K562 (cell line): ENCODE measurements around the gene NUP210. TPM values are rescaled to one million over a fixed set of nuclear protein-coding genes. Genes with fewer than 3 reads are reported as not detected.
A peak's percentile ranks its signal among the peaks of the same experiment; 100 is the strongest.

ENCODE experiments used
- CBFA2T2 ChIP-seq: fragments of 450-650 bp; conservative IDR thresholded peaks from 2 replicates; pipeline ENCODE4 v1.6.1; 2017; ENCODE audit warnings: mild to moderate bottlenecking
- IFI16 ChIP-seq: fragments of 250-450 bp; sonication (Bioruptor Pico); IDR thresholded peaks from 2 replicates; pipeline ENCODE4 v2.1.2; 2022; ENCODE audit warnings: mild to moderate bottlenecking, inconsistent platforms
- ILF3 ChIP-seq: fragments of 450-650 bp; IDR thresholded peaks from 2 replicates; pipeline ENCODE4 v1.6.1; 2018; ENCODE audit warnings: antibody characterized with exemption, mild to moderate bottlenecking, moderate library complexity, borderline replicate concordance
- KDM2B ChIP-seq: fragments of 250-450 bp; sonication (Bioruptor Pico); IDR thresholded peaks from 2 replicates; pipeline ENCODE4 v1.8.0; 2021; ENCODE audit warnings: mild to moderate bottlenecking, moderate library complexity
- KLF6 ChIP-seq: fragments of 250-450 bp; sonication (Bioruptor Pico); IDR thresholded peaks from 2 replicates; pipeline ENCODE4 v1.4.0; 2020; ENCODE audit warnings: mild to moderate bottlenecking, moderate library complexity, borderline replicate concordance
- MAFF ChIP-seq: IDR thresholded peaks from 2 replicates; pipeline ENCODE4 v1.6.1; 2012; ENCODE audit warnings: low read length, improper control_type of control experiment
- MAZ ChIP-seq, 2 experiments: fragments of 450-650 bp in 1 of 2; sonication (generic) in 1 of 2; formaldehyde crosslinking; IDR thresholded peaks in 1 of 2; conservative IDR thresholded peaks in 1 of 2; 2 replicates each; pipeline versions ENCODE4 v1.4.0 to v1.5.0; 2020; ENCODE audit warnings: mild to moderate bottlenecking in 1 of 2, missing genetic modification reagents in 1 of 2
- MXI1 ChIP-seq: IDR thresholded peaks from 2 replicates; pipeline ENCODE4 v1.6.1; 2011; ENCODE audit warnings: low read depth, mild to moderate bottlenecking, improper control_type of control experiment, low read length
- NCOR1 ChIP-seq: fragments of 450-650 bp; IDR thresholded peaks from 2 replicates; pipeline ENCODE4 v1.6.1; 2016; ENCODE audit warnings: mild to moderate bottlenecking, moderate library complexity
- NFIX ChIP-seq: fragments of 250-450 bp; sonication (Bioruptor Pico); IDR thresholded peaks from 2 replicates; pipeline ENCODE4 v1.4.0; 2020; ENCODE audit warnings: low read depth, mild to moderate bottlenecking, moderate library complexity
- SIN3A ChIP-seq, 2 experiments: fragments of 150-350 bp in 1 of 2; IDR thresholded peaks; 2 replicates each; pipeline ENCODE4 v1.6.1; 2011 to 2016; ENCODE audit warnings: borderline replicate concordance in 2 of 2, low read depth in 2 of 2, low read length in 2 of 2, mild to moderate bottlenecking in 2 of 2, moderate library complexity in 2 of 2; ENCODE audit not compliant: control insufficient read depth in 1 of 2
- TCF3 ChIP-seq: sonication (generic); formaldehyde crosslinking; IDR thresholded peaks from 2 replicates; pipeline ENCODE4 v1.4.0; 2020; ENCODE audit warnings: mild to moderate bottlenecking, missing genetic modification reagents
- THRB ChIP-seq: fragments of 450-650 bp; formaldehyde crosslinking; conservative IDR thresholded peaks from 2 replicates; pipeline ENCODE4 v1.4.0; 2022; ENCODE audit warnings: mild to moderate bottlenecking, missing genetic modification characterization
- ZC3H4 ChIP-seq: sonication (generic); formaldehyde crosslinking; IDR thresholded peaks from 2 replicates; pipeline ENCODE4 v1.9.0; 2021; ENCODE audit warnings: missing genetic modification reagents, borderline replicate concordance
- ZHX1 ChIP-seq: fragments of 150-350 bp; conservative IDR thresholded peaks from 2 replicates; pipeline ENCODE4 v1.6.1; 2014; ENCODE audit warnings: low read length
- ZNF197 ChIP-seq: fragments of 200-800 bp; sonication (Bioruptor generic); IDR thresholded peaks from 2 replicates; pipeline ENCODE4 v1.6.1; 2016; ENCODE audit warnings: low read depth, missing genetic modification characterization, missing compliant biosample characterization
- ZNF586 ChIP-seq: fragments of 450-650 bp; formaldehyde crosslinking; conservative IDR thresholded peaks from 2 replicates; pipeline ENCODE4 v1.4.0; 2020; ENCODE audit warnings: mild to moderate bottlenecking, moderate library complexity
- polyA plus RNA-seq, 8 experiments: library from polyadenylated mRNA; depleted of rRNA in 4 of 8; stranded (reverse) in 5 of 8; unstranded in 3 of 8; fragments of >200 nt; fragmentation: Nextera tagmentation in 2 of 8; fragmentation: Illumina TruSeq in 1 of 8; extraction: Ambion mirVana in 2 of 8; extraction: Trizol in 1 of 8; gene quantifications; 2 replicates each; pipeline versions ENCODE4 v1.2.1 to v1.2.3, GENCODE V29; 2011 to 2014; ENCODE audit warnings: inconsistent platforms in 1 of 8, missing spikeins in 1 of 8
- total RNA-seq, 7 experiments: library from RNA; depleted of rRNA in 6 of 7; stranded (reverse); fragments of >200 nt in 6 of 7; fragmentation: Illumina TruSeq in 2 of 7; extraction: Trizol in 2 of 7; gene quantifications; 2 replicates each; pipeline versions ENCODE4 v1.2.1 to v1.2.3, GENCODE V29; 2011 to 2021; ENCODE audit warnings: low replicate concordance in 1 of 7
- TF ChIP-seq, protein P1 (sequence below): fragments of 200-800 bp; sonication (Bioruptor generic); IDR thresholded peaks from 2 replicates; pipeline ENCODE4 v1.6.1; 2016; ENCODE audit warnings: missing genetic modification characterization, missing compliant biosample characterization

Gene NUP210
- total and polyA plus RNA-seq, 9 of the 15 experiments (the other 6 are each of a cell fraction or from before 2014, with no cell fraction given): 1.2 to 138 (median 44.0) TPM

- TF ChIP-seq KLF6 (CRISPR knock-in tag) (no peak), TCF3 (CRISPR knock-in tag) (peak; percentile 22; the same call in 1 of the 2 replicates), NFIX (CRISPR knock-in tag) (no peak), KDM2B (no peak), CBFA2T2 (no peak), MAZ (CRISPR knock-in tag; conservative IDR thresholded peaks at IDR 0.05 in 1 of 2, IDR thresholded peaks at IDR 0.05 in 1 of 2) (peak in 1 of 2 experiments; percentile 49; a peak in 2 of 4 replicates), ZHX1 (no peak), MXI1 (no peak), NCOR1 (peak; percentile 66), IFI16 (no peak), SIN3A (IDR thresholded peaks at IDR 0.05; ENCODE audit: borderline replicate concordance in 2 of 2, control insufficient read depth in 1 of 2, low read depth in 2 of 2, low read length in 2 of 2) (no peak; a peak in 1 of 4 replicates), ZNF197 (no peak), ZNF586 (CRISPR knock-in tag) (no peak), ZC3H4 (CRISPR knock-in tag) (no peak), MAFF (0 out of 2 replicates have a peak, but pooled peaks have one; percentile 28), THRB (no peak), ILF3 (no peak)
- TF ChIP-seq, protein P1, sequence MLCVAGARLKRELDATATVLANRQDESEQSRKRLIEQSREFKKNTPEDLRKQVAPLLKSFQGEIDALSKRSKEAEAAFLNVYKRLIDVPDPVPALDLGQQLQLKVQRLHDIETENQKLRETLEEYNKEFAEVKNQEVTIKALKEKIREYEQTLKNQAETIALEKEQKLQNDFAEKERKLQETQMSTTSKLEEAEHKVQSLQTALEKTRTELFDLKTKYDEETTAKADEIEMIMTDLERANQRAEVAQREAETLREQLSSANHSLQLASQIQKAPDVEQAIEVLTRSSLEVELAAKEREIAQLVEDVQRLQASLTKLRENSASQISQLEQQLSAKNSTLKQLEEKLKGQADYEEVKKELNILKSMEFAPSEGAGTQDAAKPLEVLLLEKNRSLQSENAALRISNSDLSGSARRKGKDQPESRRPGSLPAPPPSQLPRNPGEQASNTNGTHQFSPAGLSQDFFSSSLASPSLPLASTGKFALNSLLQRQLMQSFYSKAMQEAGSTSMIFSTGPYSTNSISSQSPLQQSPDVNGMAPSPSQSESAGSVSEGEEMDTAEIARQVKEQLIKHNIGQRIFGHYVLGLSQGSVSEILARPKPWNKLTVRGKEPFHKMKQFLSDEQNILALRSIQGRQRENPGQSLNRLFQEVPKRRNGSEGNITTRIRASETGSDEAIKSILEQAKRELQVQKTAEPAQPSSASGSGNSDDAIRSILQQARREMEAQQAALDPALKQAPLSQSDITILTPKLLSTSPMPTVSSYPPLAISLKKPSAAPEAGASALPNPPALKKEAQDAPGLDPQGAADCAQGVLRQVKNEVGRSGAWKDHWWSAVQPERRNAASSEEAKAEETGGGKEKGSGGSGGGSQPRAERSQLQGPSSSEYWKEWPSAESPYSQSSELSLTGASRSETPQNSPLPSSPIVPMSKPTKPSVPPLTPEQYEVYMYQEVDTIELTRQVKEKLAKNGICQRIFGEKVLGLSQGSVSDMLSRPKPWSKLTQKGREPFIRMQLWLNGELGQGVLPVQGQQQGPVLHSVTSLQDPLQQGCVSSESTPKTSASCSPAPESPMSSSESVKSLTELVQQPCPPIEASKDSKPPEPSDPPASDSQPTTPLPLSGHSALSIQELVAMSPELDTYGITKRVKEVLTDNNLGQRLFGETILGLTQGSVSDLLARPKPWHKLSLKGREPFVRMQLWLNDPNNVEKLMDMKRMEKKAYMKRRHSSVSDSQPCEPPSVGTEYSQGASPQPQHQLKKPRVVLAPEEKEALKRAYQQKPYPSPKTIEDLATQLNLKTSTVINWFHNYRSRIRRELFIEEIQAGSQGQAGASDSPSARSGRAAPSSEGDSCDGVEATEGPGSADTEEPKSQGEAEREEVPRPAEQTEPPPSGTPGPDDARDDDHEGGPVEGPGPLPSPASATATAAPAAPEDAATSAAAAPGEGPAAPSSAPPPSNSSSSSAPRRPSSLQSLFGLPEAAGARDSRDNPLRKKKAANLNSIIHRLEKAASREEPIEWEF (CRISPR knock-in tag): no peak
Observed at GRCh38 chr3:13420831-13421765, 976 bp upstream of the NUP210 start (continued).
